ENCODE results near the gene ADH6. TPM values are rescaled to one million over a fixed set of nuclear protein-coding genes. Genes with fewer than 3 reads are reported as not detected.

Gene ADH6
- total RNA-seq, 1 experiment from 2014 or later: 0.18 TPM

- BruUV-seq (replicated peaks): no TSS peak
- POLR2A ChIA-PET: no interaction called here
- Histone ChIP-seq H3K9me3 (ENCODE audit: control insufficient read depth, insufficient read depth, low read depth, low read length) (no peaks in the 10 kb centered on the region), H3K27me3 (ENCODE audit: control insufficient read depth, insufficient read depth, low read length) (no peaks in the 10 kb centered on the region), H3K36me3 (ENCODE audit: control insufficient read depth, insufficient read depth, low read length) (no peaks in the 10 kb centered on the region; the same call in 1 of the 2 replicates), H3K4me1 (ENCODE audit: control insufficient read depth, insufficient read depth, low read length) (no peaks in the 10 kb centered on the region), H3K4me3 (ENCODE audit: low read depth in 2 of 2, low read length in 2 of 2) (no peak overlapping the region), H3K27ac (ENCODE audit: low read length) (no peak overlapping the region)
- CTCF ChIA-PET: no interaction called here
- intact Hi-C loops (cut with micrococcal nuclease; ENCODE audit: unreplicated experiment) (no loop called here), in situ Hi-C loops (cut with HindIII; ENCODE audit: low pct_unique_long_range_greater_than_20kb, low sequenced_read_pairs) (no loop called here)
- no peak for ATAC-seq
- no peak for DNase-seq (ENCODE audit: low read depth, low spot score)
- TF ChIP-seq POLR2AphosphoS5 (IDR thresholded peaks at IDR 0.05; ENCODE audit: low read depth, low read length) (no peak), CTCF (IDR thresholded peaks at IDR 0.05) (no peak), SIN3A (IDR thresholded peaks at IDR 0.05; ENCODE audit: borderline replicate concordance, insufficient read depth, low read depth, low read length) (no peak), TCF7L2 (IDR thresholded peaks at IDR 0.05; ENCODE audit: low read depth, low read length) (no peak), REST (IDR thresholded peaks at IDR 0.05; ENCODE audit: insufficient read depth in 1 of 2, low read depth in 2 of 2, low read length in 1 of 2) (no peak)
These were observed 9.4 kb downstream of the ADH6 start for GRCh38 chr4:99209671-99210070.

- Histone ChIP-seq H3K36me3 (ENCODE audit: control insufficient read depth, insufficient read depth, low read length) (no peaks in the 10 kb centered on the region; the same call in 1 of the 2 replicates), H3K27ac (ENCODE audit: low read length) (no peak overlapping the region), H3K27me3 (ENCODE audit: control insufficient read depth, insufficient read depth, low read length) (no peaks in the 10 kb centered on the region), H3K4me3 (ENCODE audit: low read depth in 2 of 2, low read length in 2 of 2) (no peak overlapping the region), H3K4me1 (ENCODE audit: control insufficient read depth, insufficient read depth, low read length) (no peaks in the 10 kb centered on the region), H3K9me3 (ENCODE audit: control insufficient read depth, insufficient read depth, low read depth, low read length) (no peaks in the 10 kb centered on the region)
- ChIA-PET POLR2A (no interaction called here), CTCF (no interaction called here)
- BruUV-seq (replicated peaks): no TSS peak
- intact Hi-C loops (cut with micrococcal nuclease; ENCODE audit: unreplicated experiment) (no loop called here), in situ Hi-C loops (cut with HindIII; ENCODE audit: low pct_unique_long_range_greater_than_20kb, low sequenced_read_pairs) (no loop called here)
- ATAC-seq: no peak
- TF ChIP-seq POLR2AphosphoS5 (IDR thresholded peaks at IDR 0.05; ENCODE audit: low read depth, low read length) (no peak), CTCF (IDR thresholded peaks at IDR 0.05) (no peak), TCF7L2 (IDR thresholded peaks at IDR 0.05; ENCODE audit: low read depth, low read length) (no peak), SIN3A (IDR thresholded peaks at IDR 0.05; ENCODE audit: borderline replicate concordance, insufficient read depth, low read depth, low read length) (no peak), REST (IDR thresholded peaks at IDR 0.05; ENCODE audit: insufficient read depth in 1 of 2, low read depth in 2 of 2, low read length in 1 of 2) (no peak)
- no peak for DNase-seq (ENCODE audit: low read depth, low spot score)
These were observed 10.3 kb downstream of the ADH6 start for GRCh38 chr4:99208719-99209075.
